Esophagus (tissue), 2 donors: ENCODE data around the gene CCSER1. TPM values are rescaled to one million over a fixed set of nuclear protein-coding genes. Genes with fewer than 3 reads are reported as not detected.
"Not testable (repeated sequence)": the region's sequence is repeated elsewhere in the genome, so short reads cannot be mapped to it uniquely, and the experiment has no call there.

Source experiments
- H3K27ac ChIP-seq, 2 donors: one replicate each; pipeline ENCODE4 v1.5.1; 2013; ENCODE audit warnings: low read depth in 2 of 2, mild to moderate bottlenecking in 2 of 2, inconsistent platforms in 1 of 2, low read length in 1 of 2, moderate library complexity in 1 of 2
- H3K27me3 ChIP-seq, 2 donors: one replicate each; pipeline ENCODE4 v1.6.1; 2013; ENCODE audit warnings: low read length in 2 of 2, control low read depth in 1 of 2, mild to moderate bottlenecking in 1 of 2; ENCODE audit not compliant: insufficient read depth in 2 of 2, control insufficient read depth in 1 of 2
- H3K36me3 ChIP-seq, 2 donors: one replicate each; pipeline ENCODE4 v1.6.1; 2013; ENCODE audit warnings: low read length in 1 of 2; ENCODE audit not compliant: control insufficient read depth in 2 of 2, insufficient read depth in 2 of 2
- H3K4me1 ChIP-seq, 2 donors: one replicate each; pipeline ENCODE4 v1.6.1; 2013; ENCODE audit warnings: low read length in 1 of 2; ENCODE audit not compliant: control insufficient read depth in 2 of 2, insufficient read depth in 2 of 2
- H3K4me3 ChIP-seq, 2 donors: one replicate each; pipeline ENCODE4 v1.5.1; 2013; ENCODE audit warnings: low read length in 2 of 2, mild to moderate bottlenecking in 2 of 2, low read depth in 1 of 2, moderate library complexity in 1 of 2
- H3K9me3 ChIP-seq, 2 donors: one replicate each; pipeline ENCODE4 v1.6.1; 2013; ENCODE audit warnings: mild to moderate bottlenecking in 2 of 2, low read depth in 1 of 2, low read length in 1 of 2, moderate library complexity in 1 of 2; ENCODE audit not compliant: control insufficient read depth in 2 of 2, insufficient read depth in 1 of 2
- WGBS, 2 donors: extraction: QIAGEN DNeasy Blood & Tissue Kit; methylation state at CpG; one replicate each; pipeline ENCODE4 v1.1.7; 2013; 5-methylcytosine and 5-hydroxymethylcytosine counted together
- polyA plus RNA-seq, 2 donors: library from polyadenylated mRNA; stranded (reverse); fragments of 200-250 nt; gene quantifications; one replicate each; pipeline ENCODE4 v1.2.3, GENCODE V29; 2013
- donor health status: healthy with polysubstance abuse.
- donor health status: Bipolar disorder and iron deficiency.

Gene CCSER1
- polyA plus RNA-seq, 2 donors: 0.35 to 0.87 TPM

DNA sequence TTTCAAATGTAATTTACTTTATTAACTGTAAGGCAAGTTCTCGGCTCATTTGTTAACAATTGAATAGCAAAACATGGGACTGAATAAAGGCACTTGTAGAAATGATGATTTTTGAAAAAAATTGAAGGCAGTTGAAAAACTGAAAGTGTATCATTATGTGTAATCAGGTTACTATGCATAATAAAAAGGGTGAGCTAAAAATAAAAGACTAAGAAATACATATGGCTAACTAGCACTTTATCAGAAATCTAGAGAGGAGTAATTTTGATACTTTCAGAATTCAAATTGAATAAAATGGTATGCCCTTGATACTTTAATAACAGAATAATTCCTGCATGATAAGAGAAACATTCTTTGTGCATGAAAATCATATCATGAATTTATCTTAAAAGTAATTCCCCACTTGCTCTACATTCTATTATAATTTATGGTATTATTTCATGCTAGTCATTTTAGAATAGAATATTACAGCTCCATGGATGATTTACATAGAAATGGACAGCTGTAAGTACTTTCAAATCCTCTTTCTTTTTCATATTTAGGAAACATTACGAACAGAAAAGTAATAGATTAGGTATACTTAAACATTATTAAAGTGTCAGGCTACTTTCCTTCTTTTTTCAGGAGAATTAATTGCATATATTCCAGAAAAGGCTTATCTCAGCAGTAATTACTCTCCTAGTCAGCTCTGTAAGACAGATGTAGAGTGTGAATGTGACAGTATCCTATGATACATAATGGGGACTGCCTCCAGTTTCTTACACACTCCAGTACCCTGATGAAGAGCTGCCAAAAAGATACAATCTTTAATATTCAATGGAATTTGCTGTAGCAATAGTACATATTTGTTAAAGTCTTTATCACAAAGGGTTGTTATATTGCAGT is 697.3 kb downstream of the CCSER1 start:
- H3K9me3 ChIP-seq: no peaks in the 10 kb centered on the region
- no peak overlapping the region for H3K4me3 ChIP-seq
- WGBS, 2 donors: 76 to 82% methylated on average over 2 of the region's 2 CpGs
- no peaks in the 10 kb centered on the region for H3K4me1 ChIP-seq
- H3K27ac ChIP-seq: no peak overlapping the region
- no peaks in the 10 kb centered on the region for H3K36me3 ChIP-seq
- no peaks in the 10 kb centered on the region for H3K27me3 ChIP-seq

GRCh38 chr4:90825849-90826248 is 698.7 kb downstream of the CCSER1 start:
- H3K4me3 ChIP-seq: no peak overlapping the region
- no peaks in the 10 kb centered on the region for H3K9me3 ChIP-seq
- H3K27ac ChIP-seq: no peak overlapping the region
- H3K4me1 ChIP-seq: no peaks in the 10 kb centered on the region
- H3K27me3 ChIP-seq: no peaks in the 10 kb centered on the region
- 76 to 94% methylated on average over 6 of the region's 6 CpGs for whole genome bisulfite sequencing, 2 donors
- H3K36me3 ChIP-seq: no peaks in the 10 kb centered on the region

DNA sequence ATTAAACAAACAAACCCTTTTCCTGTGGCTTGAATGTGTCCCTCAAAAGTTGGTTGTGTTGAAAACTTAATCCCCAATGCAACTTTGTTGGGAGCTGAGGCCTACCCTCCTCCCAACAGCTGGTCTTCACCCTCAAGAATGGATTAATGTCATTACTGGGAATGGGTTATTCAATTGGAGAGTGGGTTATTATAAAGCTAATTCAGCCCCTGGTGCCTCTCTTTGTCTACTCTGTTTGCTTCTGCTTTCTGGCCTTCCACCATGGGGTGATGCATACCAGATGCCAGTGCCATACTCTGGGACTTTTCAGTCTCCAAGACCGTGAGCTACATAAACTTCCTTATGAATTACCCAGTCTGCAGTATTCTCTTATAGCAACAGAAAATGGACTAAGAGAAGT is 706.5 kb downstream of the CCSER1 start:
- Histone ChIP-seq H3K27me3 (no peaks in the 10 kb centered on the region), H3K9me3 (no peaks in the 10 kb centered on the region), H3K4me3 (no peak overlapping the region), H3K4me1 (no peaks in the 10 kb centered on the region), H3K27ac (no peak overlapping the region), H3K36me3 (no peaks in the 10 kb centered on the region)
- 90 to 97% methylated on average over 1 of the region's 1 CpG for WGBS, 2 donors

- no peaks in the 10 kb centered on the region for H3K9me3 ChIP-seq
- 86 to 88% methylated on average over 1 of the region's 1 CpG for WGBS, 2 donors
- H3K36me3 ChIP-seq: no peaks in the 10 kb centered on the region
- no peak overlapping the region for H3K4me3 ChIP-seq
- H3K27ac ChIP-seq: no peak overlapping the region
- H3K27me3 ChIP-seq: no peaks in the 10 kb centered on the region
- H3K4me1 ChIP-seq: no peaks in the 10 kb centered on the region
These were observed 710.0 kb downstream of the CCSER1 start for GRCh38 chr4:90837241-90837640.

- WGBS, 2 donors: 96 to 98% methylated on average over 15 to 19 of the region's 22 CpGs
- not testable (repeated sequence) for H3K4me1 ChIP-seq, H3K4me3 ChIP-seq, H3K27ac ChIP-seq, H3K9me3 ChIP-seq, H3K27me3 ChIP-seq, H3K36me3 ChIP-seq
These were observed 711.7 kb downstream of the CCSER1 start for GRCh38 chr4:90838859-90839258.

DNA sequence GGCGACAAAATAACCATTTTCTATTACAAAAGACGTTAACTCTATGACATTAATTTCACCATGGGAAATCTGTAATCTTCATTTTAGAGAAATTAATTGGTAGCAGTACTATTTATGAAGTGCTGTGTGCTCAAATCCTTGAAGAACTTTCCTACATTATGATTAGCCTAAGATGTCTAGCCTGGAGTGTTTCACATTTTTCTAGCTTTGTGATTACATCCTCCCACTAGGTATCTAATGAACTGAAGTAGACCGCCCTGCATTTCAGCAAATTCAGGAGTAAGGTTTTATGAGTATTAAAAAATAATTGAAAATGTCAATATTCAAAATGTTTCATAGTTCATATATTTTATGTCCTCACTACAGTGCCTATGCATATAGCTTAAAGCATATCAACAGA is 713.1 kb downstream of the CCSER1 start:
- Histone ChIP-seq H3K9me3 (no peaks in the 10 kb centered on the region), H3K27me3 (no peaks in the 10 kb centered on the region), H3K4me3 (no peak overlapping the region), H3K36me3 (no peaks in the 10 kb centered on the region), H3K27ac (no peak overlapping the region), H3K4me1 (no peaks in the 10 kb centered on the region)
- 73 to 80% methylated on average over 3 of the region's 3 CpGs for WGBS, 2 donors

- H3K27ac ChIP-seq: no peak overlapping the region
- H3K27me3 ChIP-seq: no peaks in the 10 kb centered on the region
- H3K4me3 ChIP-seq: no peak overlapping the region
- no peaks in the 10 kb centered on the region for H3K9me3 ChIP-seq
- H3K36me3 ChIP-seq: no peaks in the 10 kb centered on the region
- H3K4me1 ChIP-seq: no peaks in the 10 kb centered on the region
These were observed 713.6 kb downstream of the CCSER1 start for GRCh38 chr4:90840828-90841227.

- Histone ChIP-seq H3K27ac (no peak overlapping the region), H3K36me3 (no peaks in the 10 kb centered on the region), H3K27me3 (no peaks in the 10 kb centered on the region), H3K4me3 (no peak overlapping the region), H3K9me3 (no peaks in the 10 kb centered on the region), H3K4me1 (no peaks in the 10 kb centered on the region)
- 50 to 70% methylated on average over 1 of the region's 1 CpG for WGBS, 2 donors
These were observed 714.5 kb downstream of the CCSER1 start for GRCh38 chr4:90841676-90842075.

- Histone ChIP-seq H3K4me1 (no peaks in the 10 kb centered on the region), H3K27ac (no peak overlapping the region), H3K4me3 (no peak overlapping the region), H3K27me3 (no peaks in the 10 kb centered on the region), H3K9me3 (no peaks in the 10 kb centered on the region), H3K36me3 (no peaks in the 10 kb centered on the region)
- WGBS, 2 donors: 52 to 59% methylated on average over 2 of the region's 2 CpGs
These were observed 715.8 kb downstream of the CCSER1 start for GRCh38 chr4:90842960-90843359.

DNA sequence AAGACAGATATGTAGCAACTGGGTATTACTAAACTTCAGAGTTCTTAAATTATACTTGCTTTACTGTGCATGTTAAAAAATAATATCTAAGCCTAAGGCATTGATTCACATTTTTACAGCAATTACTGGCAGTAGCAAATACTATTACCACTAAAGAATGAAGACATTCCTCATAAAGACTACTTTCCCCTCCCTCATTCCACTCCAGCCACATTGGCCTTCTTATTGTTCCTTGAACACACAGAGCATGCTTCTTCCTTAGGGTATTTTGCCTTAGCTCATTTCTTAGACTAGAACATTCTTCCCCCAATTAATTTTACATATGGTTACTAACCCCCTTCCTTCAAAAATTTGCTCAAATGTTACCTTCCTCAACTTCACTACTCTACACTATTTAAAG is 717.0 kb downstream of the CCSER1 start:
- H3K4me3 ChIP-seq: no peak overlapping the region
- no peaks in the 10 kb centered on the region for H3K9me3 ChIP-seq
- no peak overlapping the region for H3K27ac ChIP-seq
- no peaks in the 10 kb centered on the region for H3K27me3 ChIP-seq
- no peaks in the 10 kb centered on the region for H3K36me3 ChIP-seq
- H3K4me1 ChIP-seq: no peaks in the 10 kb centered on the region
